Urothelium cell line (cell line): ENCODE results near the gene CUX1.
"Not testable (repeated sequence)": the region's sequence is repeated elsewhere in the genome, so short reads cannot be mapped to it uniquely, and the experiment has no call there.

Experiments used
- DNase-seq: peaks from one replicate; pipeline ENCODE4 v3.0.0; 2011; ENCODE audit warnings: low spot score, mixed read lengths
- FAIRE-seq: peaks from 2 replicates; lab custom pipeline; 2011; peaks lifted over from hg19 to GRCh38; lab: Jason Lieb, UNC

Gene CUX1

GRCh38 chr7:102330666-102331460, 513.4 kb downstream of the CUX1 start:
- FAIRE-seq, DNase-seq: not testable (repeated sequence)
